Measurements from ENCODE around the gene TEX264.

TEX264 gene

DNA sequence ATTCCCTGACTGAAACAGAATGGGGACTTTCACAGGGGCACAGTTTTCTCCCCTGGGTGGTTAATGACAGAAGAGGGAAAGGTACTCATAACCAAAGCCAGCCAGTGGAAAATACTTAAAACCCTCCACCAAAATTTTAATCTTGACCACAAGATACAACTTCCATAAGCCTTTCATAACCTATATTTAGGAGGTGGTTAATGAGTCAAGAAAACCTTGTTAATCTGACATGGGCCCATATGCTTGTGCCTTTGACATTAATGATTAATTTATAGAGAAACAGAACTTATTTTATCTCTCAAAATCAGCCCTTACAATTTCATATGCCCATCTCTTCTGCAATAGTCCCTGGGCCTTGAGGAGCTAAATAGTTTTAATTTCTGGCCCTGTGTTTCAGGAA is 76.8 kb downstream of the TEX264 start:
- no peaks in the 10 kb centered on the region for H3K27me3 Mint-ChIP-seq (ENCODE audit: low read depth)
- no peak overlapping the region for H3K4me3 Mint-ChIP-seq
- no peak overlapping the region for H3K27ac Mint-ChIP-seq
- TF ChIP-seq, protein P1, sequence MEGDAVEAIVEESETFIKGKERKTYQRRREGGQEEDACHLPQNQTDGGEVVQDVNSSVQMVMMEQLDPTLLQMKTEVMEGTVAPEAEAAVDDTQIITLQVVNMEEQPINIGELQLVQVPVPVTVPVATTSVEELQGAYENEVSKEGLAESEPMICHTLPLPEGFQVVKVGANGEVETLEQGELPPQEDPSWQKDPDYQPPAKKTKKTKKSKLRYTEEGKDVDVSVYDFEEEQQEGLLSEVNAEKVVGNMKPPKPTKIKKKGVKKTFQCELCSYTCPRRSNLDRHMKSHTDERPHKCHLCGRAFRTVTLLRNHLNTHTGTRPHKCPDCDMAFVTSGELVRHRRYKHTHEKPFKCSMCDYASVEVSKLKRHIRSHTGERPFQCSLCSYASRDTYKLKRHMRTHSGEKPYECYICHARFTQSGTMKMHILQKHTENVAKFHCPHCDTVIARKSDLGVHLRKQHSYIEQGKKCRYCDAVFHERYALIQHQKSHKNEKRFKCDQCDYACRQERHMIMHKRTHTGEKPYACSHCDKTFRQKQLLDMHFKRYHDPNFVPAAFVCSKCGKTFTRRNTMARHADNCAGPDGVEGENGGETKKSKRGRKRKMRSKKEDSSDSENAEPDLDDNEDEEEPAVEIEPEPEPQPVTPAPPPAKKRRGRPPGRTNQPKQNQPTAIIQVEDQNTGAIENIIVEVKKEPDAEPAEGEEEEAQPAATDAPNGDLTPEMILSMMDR (IDR thresholded peaks at IDR 0.05; ENCODE audit: unreplicated experiment in 3 of 3), result no peak
- no peaks in the 10 kb centered on the region for H3K4me1 Mint-ChIP-seq
- H3K36me3 Mint-ChIP-seq (ENCODE audit: low read depth), result no peaks in the 10 kb centered on the region
- H3K9me3 Mint-ChIP-seq, result peaks cover 9% of the 10 kb centered on the region

DNA sequence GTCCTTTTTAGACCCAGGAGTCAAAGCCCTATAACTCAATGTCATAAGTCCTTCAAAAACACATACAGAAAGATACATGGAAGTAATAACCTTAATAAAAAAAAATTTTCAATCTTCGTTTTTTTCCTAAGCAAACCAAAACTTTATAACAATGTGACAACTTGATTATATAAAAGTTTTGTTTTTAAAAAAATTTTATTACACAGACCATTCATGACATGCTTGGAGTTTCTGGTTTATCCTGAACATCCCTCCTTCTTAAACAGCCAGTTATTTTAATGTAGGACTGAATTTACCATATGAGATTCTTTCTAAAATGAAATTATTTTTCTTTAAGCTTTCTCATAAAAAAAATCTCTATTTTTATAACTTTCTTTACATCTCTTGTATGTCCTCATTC is 77.3 kb downstream of the TEX264 start:
- Mint-ChIP-seq H3K27ac (no peak overlapping the region), H3K36me3 (ENCODE audit: low read depth) (no peaks in the 10 kb centered on the region), H3K4me1 (no peaks in the 10 kb centered on the region), H3K9me3 (peaks cover 6% of the 10 kb centered on the region), H3K4me3 (no peak overlapping the region), H3K27me3 (ENCODE audit: low read depth) (no peaks in the 10 kb centered on the region)
- TF ChIP-seq, protein P1 (IDR thresholded peaks at IDR 0.05; ENCODE audit: unreplicated experiment in 3 of 3), result no peak

DNA sequence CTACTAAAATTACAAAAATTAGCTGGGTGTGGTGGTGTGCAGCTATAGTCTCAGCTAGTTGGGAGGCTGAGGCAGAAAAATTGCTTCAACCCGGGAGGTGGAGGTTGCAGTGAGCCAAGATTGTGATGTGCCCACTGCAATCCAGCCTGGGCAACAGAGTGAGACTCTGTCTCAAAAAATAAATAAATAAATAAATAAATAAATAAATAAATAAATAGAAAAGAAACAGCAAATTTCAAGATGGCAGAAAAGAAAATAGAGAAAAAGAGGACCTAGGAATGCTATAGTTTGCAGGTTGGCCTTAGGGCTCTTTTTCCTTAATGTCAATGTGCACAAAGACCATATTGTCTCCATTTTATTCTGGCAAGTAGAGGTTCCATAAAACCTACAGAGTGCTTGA is 79.8 kb downstream of the TEX264 start:
- no peak overlapping the region for H3K27ac Mint-ChIP-seq
- no peaks in the 10 kb centered on the region for H3K4me1 Mint-ChIP-seq
- H3K27me3 Mint-ChIP-seq (ENCODE audit: low read depth), result no peaks in the 10 kb centered on the region
- peaks cover 12% of the 10 kb centered on the region for H3K9me3 Mint-ChIP-seq
- H3K36me3 Mint-ChIP-seq (ENCODE audit: low read depth), result no peaks in the 10 kb centered on the region
- H3K4me3 Mint-ChIP-seq, result no peak overlapping the region
- TF ChIP-seq, protein P1 (IDR thresholded peaks at IDR 0.05; ENCODE audit: unreplicated experiment in 3 of 3), result no peak

DNA sequence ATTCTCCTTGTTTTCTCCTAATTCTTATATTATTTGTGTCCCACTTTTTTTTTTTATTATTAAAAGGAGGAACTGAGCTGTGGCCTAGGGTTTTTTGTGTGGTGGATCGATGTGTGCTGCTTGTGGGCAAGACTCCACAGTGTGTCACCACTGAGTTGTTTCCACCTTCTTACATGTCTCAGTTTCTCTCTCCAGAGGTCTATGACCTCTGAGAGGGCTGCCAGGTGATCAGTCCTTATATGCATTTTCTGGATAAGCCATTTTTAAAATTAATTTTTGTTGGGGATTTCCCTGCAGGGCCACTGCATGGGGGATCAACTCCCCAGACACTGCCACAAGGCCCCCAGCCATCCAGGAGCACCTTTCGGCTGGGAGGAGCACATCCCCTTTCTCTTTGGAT is 80.2 kb downstream of the TEX264 start:
- Mint-ChIP-seq H3K4me3 (no peak overlapping the region), H3K27ac (no peak overlapping the region), H3K4me1 (no peaks in the 10 kb centered on the region), H3K9me3 (peaks cover 16% of the 10 kb centered on the region), H3K27me3 (ENCODE audit: low read depth) (no peaks in the 10 kb centered on the region), H3K36me3 (ENCODE audit: low read depth) (no peaks in the 10 kb centered on the region)
- TF ChIP-seq, protein P1 (IDR thresholded peaks at IDR 0.05; ENCODE audit: unreplicated experiment in 3 of 3), result no peak
